ENCODE results near the gene ILF2. TPM values are rescaled to one million over a fixed set of nuclear protein-coding genes. Genes with fewer than 3 reads are reported as not detected.

The ILF2 gene
- total and polyA plus RNA-seq, 2 of the 13 experiments (the other 11 are each of a cell fraction or from before 2014, with no cell fraction given): 292 to 366 TPM

- peak; percentile 54; the same call in 1 of the 2 replicates for TF ChIP-seq ARID4A (CRISPR knock-in tag; IDR thresholded peaks at IDR 0.05; ENCODE audit: borderline replicate concordance)
These were observed 41.5 kb downstream of the ILF2 start (continued) for GRCh38 chr1:153629343-153629665.

DNA sequence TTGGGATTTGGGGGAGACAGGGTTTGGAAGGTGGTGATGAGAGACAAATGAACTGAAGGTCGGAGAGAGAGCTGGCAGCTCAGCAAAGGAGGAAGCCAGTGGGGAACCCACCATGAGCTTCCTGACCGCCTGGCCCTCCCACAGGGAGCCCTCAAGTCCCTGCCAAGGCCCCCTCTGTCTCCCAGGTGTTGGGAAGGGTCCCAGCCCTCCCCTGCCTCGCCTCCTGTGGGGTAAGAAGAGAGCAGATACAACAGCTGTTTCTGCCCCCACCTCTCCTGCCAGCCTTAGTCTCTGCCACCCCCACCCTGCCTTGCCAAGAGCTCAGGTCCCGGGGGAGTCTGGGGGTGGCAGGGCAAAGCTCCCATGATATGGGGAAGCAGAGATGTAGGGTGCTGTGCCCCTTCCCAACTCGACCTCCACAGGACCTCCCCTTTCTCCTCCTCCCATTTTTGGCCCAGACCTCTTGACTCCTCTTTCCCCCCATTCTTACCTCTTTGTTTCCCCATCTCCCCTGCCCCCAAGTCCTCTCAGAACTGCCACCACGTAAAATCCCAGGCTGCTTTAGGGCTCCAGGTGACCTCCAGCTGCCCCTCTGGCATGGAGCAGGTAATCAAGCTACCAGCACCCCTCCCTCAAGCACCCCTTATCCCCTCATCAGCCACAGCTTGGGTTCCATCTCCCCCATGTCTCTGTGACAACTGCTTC, 42.0 kb downstream of the ILF2 start:
- Histone ChIP-seq H3K79me2 (ENCODE audit: insufficient read depth, low read length) (peaks cover 34% of the 10 kb centered on the region), H3K36me3 (replicated peaks in 1 of 2; ENCODE audit: control insufficient read depth in 1 of 2, insufficient read depth in 2 of 2, low read length in 2 of 2) (peaks cover 0 to 2% of the 10 kb centered on the region in 2 experiments; a peak in 2 of 5 replicates), H2AFZ (ENCODE audit: low read length) (no peak overlapping the region), H3K9ac (ENCODE audit: insufficient read depth, low read depth, low read length) (peak overlapping the region; percentile 78), H3K27ac (ENCODE audit: extremely low read length, insufficient read depth, low read length) (peak overlapping the region; percentile 87), H3K9me3 (ENCODE audit: low read length) (no peaks in the 10 kb centered on the region), H4K20me1 (ENCODE audit: insufficient read depth, low read length) (no peaks in the 10 kb centered on the region), H3K4me1 (ENCODE audit: insufficient read depth, low read length) (peaks cover 71% of the 10 kb centered on the region), H3K27me3 (ENCODE audit: control insufficient read depth in 1 of 2, insufficient read depth in 2 of 2, low read length in 2 of 2) (no peaks in the 10 kb centered on the region), H3K4me2 (ENCODE audit: low read depth, low read length) (peak overlapping the region; percentile 91), H3K4me3 (replicated peaks in 1 of 3; ENCODE audit: insufficient read depth in 1 of 3, low read depth in 2 of 3, low read length in 3 of 3) (peak overlapping the region; percentile 55 to 84 (median 72))
- BruUV-seq (replicated peaks): TSS peak; percentile 54
- intact Hi-C loops (cut with micrococcal nuclease; ENCODE audit: unreplicated experiment): loop anchor here (5.0 kb wide), 1 partner anchor 116 kb away; no protein-coding TSS in a partner anchor
- 0% methylated on average over 5 of the region's 6 CpGs for WGBS (ENCODE audit: low lambda C conversion rate)
- FAIRE-seq (no peak), ATAC-seq (peak; percentile 3), DNase-seq (ENCODE audit: low spot score) (no peak)
- in situ Hi-C loops (cut with HindIII; ENCODE audit: extremely low pct_ligation_motif_present, low pct_unique_long_range_greater_than_20kb): loop anchor here (5.0 kb wide), 2 partner anchors 56 to 121 kb away; no protein-coding TSS in a partner anchor
- POLR2A ChIA-PET: interaction anchor here (0.7 to 15.2 kb wide), 13 partner anchors 9 to 147 kb away, joined by 3 to 390 read pairs (median 6); partner anchors contain the start of genes INTS3, S100A14, S100A16 and SLC27A3
- CTCF ChIA-PET (ENCODE audit: low intra/inter-chr PET ratio, low total read pairs): interaction anchor here (2.0 kb wide), 2 partner anchors 56 to 118 kb away, joined by 7 to 18 read pairs; no protein-coding TSS in a partner anchor
- TF ChIP-seq ZNF891 (CRISPR knock-in tag; IDR thresholded peaks at IDR 0.05): 0 out of 2 replicates have a peak, but pooled peaks have one; percentile 37
- no peak for TF ChIP-seq FOXA3 (CRISPR knock-in tag; IDR thresholded peaks at IDR 0.05)
- no peak for TF ChIP-seq ZNF713 (CRISPR knock-in tag; IDR thresholded peaks at IDR 0.05)
- 0 out of 2 replicates have a peak, but pooled peaks have one; percentile 7 for TF ChIP-seq NRL (CRISPR knock-in tag; IDR thresholded peaks at IDR 0.05; ENCODE audit: borderline replicate concordance)
- no peak for TF ChIP-seq RFX3 (CRISPR knock-in tag; IDR thresholded peaks at IDR 0.05)
- no peak for TF ChIP-seq MYNN (CRISPR knock-in tag; IDR thresholded peaks at IDR 0.05; ENCODE audit: low read depth)
- TF ChIP-seq ATF4 (CRISPR knock-in tag; IDR thresholded peaks at IDR 0.05): no peak
- peak; percentile 52; the same call in 1 of the 2 replicates for TF ChIP-seq RBFOX2 (IDR thresholded peaks at IDR 0.05; ENCODE audit: low read depth, low read length)
- TF ChIP-seq KAT8 (CRISPR knock-in tag; IDR thresholded peaks at IDR 0.05): 0 out of 2 replicates have a peak, but pooled peaks have one; percentile 10
- no peak for TF ChIP-seq DR1 (CRISPR knock-in tag; IDR thresholded peaks at IDR 0.05)
- TF ChIP-seq PHF21A (CRISPR knock-in tag; IDR thresholded peaks at IDR 0.05): 0 out of 2 replicates have a peak, but pooled peaks have one; percentile 33
- no peak for TF ChIP-seq ZNF512B (CRISPR knock-in tag; IDR thresholded peaks at IDR 0.05; ENCODE audit: borderline replicate concordance)
- TF ChIP-seq NKX3-1 (CRISPR knock-in tag; IDR thresholded peaks at IDR 0.05): no peak
